ENCODE results near the gene OPN3.

DNA sequence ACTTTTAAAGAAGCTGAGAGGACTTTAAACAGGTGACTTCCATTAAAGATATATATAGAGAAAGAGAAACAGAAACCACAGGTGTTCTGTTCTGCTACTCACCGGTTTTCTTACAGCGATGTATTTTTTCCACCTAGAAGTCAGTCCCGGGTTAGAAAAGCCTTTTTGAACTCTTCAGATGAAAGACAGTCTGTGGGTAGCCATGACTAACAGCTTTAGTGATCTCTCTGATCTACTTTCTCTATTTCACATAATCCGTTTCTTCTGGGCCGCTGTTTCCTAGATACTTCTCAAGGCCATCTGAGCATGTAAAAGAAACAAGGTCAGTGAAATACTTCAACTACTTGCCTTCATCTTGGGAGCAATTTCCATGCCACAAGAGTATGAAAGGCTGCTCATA is 37.0 kb upstream of the OPN3 start:
- TF ChIP-seq GATA3 (IDR thresholded peaks at IDR 0.05; ENCODE audit: low read depth, low read length) (no peak), GATA2 (IDR thresholded peaks at IDR 0.05; ENCODE audit: low read depth, low read length) (no peak)

Measured in SH-SY5Y (cell line).